Measurements from ENCODE around the gene SLC22A7. TPM values are rescaled to one million over a fixed set of nuclear protein-coding genes. Genes with fewer than 3 reads are reported as not detected.

Gene SLC22A7
- total RNA-seq, 3 donors from 2014 or later (not counting 1 experiment from before 2014, with no cell fraction given), result not detected

DNA sequence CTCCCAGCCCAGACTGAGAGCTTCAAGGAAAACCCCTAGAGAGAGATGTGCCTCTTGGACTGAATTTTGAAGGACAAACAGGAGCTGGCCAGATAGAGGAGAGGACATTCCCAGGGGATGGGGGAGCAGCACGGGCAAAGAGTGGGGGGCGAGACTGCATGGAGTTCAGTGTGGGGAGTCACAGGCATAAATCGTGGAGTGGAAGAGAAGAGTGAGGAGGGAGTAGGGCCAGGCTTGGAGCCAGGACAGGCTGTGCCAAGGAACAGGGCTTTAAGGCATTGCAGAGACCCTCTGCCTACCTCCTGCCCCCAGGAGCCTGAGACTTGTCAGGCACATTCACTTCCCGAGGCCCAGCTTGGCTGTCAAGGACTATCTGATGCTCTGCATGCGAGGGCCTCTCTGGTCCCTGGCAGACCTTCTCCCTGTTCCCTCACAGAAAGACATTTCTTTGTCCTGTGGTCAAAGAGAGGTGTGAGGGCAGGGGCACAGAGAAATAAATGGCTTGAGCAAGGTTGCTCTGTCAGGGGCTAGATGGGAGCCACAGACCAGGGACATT lies 5.2 kb upstream of the SLC22A7 start:
- H3K27ac ChIP-seq (ENCODE audit: low read length), result no peak overlapping the region
- Mint-ChIP-seq H3K27me3 (ENCODE audit: low read depth in 2 of 2) (peaks cover 0 to 9% of the 10 kb centered on the region in 2 donors), H3K27ac (no peak overlapping the region), H3K9me3 (no peaks in the 10 kb centered on the region), H3K4me1 (no peaks in the 10 kb centered on the region), H3K4me3 (no peak overlapping the region), H3K36me3 (no peaks in the 10 kb centered on the region)
- no peaks in the 10 kb centered on the region for H3K36me3 ChIP-seq (ENCODE audit: control insufficient read depth, insufficient read depth, low read length)
- H3K4me1 ChIP-seq (ENCODE audit: control insufficient read depth, insufficient read depth, low read length), result no peaks in the 10 kb centered on the region
- DNase-seq, result no peak
- peaks cover 3% of the 10 kb centered on the region for H3K27me3 ChIP-seq (ENCODE audit: control insufficient read depth, insufficient read depth, low read length)
- no peaks in the 10 kb centered on the region for H3K9me3 ChIP-seq (ENCODE audit: control insufficient read depth, insufficient read depth, low read length)
- no peak overlapping the region for H3K4me3 ChIP-seq (ENCODE audit: low read length)
- intact Hi-C loops (cut with micrococcal nuclease), result no loop called here
- no peak for ATAC-seq
- WGBS (ENCODE audit: insufficient coverage), result 90% methylated on average over 5 of the region's 5 CpGs
- TF ChIP-seq, protein P1, sequence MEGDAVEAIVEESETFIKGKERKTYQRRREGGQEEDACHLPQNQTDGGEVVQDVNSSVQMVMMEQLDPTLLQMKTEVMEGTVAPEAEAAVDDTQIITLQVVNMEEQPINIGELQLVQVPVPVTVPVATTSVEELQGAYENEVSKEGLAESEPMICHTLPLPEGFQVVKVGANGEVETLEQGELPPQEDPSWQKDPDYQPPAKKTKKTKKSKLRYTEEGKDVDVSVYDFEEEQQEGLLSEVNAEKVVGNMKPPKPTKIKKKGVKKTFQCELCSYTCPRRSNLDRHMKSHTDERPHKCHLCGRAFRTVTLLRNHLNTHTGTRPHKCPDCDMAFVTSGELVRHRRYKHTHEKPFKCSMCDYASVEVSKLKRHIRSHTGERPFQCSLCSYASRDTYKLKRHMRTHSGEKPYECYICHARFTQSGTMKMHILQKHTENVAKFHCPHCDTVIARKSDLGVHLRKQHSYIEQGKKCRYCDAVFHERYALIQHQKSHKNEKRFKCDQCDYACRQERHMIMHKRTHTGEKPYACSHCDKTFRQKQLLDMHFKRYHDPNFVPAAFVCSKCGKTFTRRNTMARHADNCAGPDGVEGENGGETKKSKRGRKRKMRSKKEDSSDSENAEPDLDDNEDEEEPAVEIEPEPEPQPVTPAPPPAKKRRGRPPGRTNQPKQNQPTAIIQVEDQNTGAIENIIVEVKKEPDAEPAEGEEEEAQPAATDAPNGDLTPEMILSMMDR (IDR thresholded peaks at IDR 0.05), result no peak

DNA sequence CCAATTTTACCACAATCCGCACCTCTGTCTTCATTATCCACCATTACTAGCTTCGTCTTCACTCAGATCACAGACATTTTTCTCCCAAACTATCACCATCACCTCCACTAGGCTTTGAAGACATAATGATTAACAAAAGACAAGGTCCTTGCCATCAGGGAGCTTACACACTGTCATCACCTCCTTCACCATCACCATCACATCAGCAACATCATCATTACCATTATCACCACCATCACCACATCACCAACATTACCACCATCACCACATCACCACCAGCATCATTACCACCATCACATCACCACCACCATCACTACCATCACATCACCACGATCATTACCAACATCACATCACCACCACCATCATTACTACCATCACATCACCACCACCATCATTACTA lies 4.4 kb upstream of the SLC22A7 start:
- intact Hi-C loops (cut with micrococcal nuclease), result no loop called here
- ATAC-seq (no peak), DNase-seq (no peak)
- peaks cover 0 to 7% of the 10 kb centered on the region in 2 donors for H3K27me3 Mint-ChIP-seq (ENCODE audit: low read depth in 2 of 2)
- no peak overlapping the region for H3K4me3 Mint-ChIP-seq
- H3K4me3 ChIP-seq (ENCODE audit: low read length), result no peak overlapping the region
- H3K27ac ChIP-seq (ENCODE audit: low read length), result no peak overlapping the region
- H3K4me1 ChIP-seq (ENCODE audit: control insufficient read depth, insufficient read depth, low read length), result no peaks in the 10 kb centered on the region
- H3K4me1 Mint-ChIP-seq, result no peaks in the 10 kb centered on the region
- peaks cover 3% of the 10 kb centered on the region for H3K27me3 ChIP-seq (ENCODE audit: control insufficient read depth, insufficient read depth, low read length)
- no peaks in the 10 kb centered on the region for H3K9me3 Mint-ChIP-seq
- no peaks in the 10 kb centered on the region for H3K9me3 ChIP-seq (ENCODE audit: control insufficient read depth, insufficient read depth, low read length)
- TF ChIP-seq, protein P1 (IDR thresholded peaks at IDR 0.05), result no peak
- no peaks in the 10 kb centered on the region for H3K36me3 ChIP-seq (ENCODE audit: control insufficient read depth, insufficient read depth, low read length)
- no peak overlapping the region for H3K27ac Mint-ChIP-seq
- WGBS (ENCODE audit: insufficient coverage), result 90% methylated on average over 3 of the region's 3 CpGs
- no peaks in the 10 kb centered on the region for H3K36me3 Mint-ChIP-seq

DNA sequence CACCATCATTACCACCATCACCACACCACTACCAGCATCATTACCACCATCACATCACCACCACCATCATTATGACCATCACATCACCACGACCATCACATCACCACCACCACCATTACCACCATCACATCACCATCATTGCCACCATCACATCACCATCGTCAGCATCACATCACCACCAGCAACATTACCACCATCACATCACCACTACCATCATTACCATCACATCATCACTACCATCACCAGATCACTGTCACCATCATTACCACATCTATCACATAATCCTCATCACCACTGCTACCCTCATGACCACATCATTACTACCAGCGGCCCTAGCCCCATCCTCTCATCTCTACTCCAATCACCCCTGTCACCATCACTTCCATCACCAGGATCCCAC lies 3.5 kb upstream of the SLC22A7 start:
- Histone ChIP-seq H3K36me3 (ENCODE audit: control insufficient read depth, insufficient read depth, low read length) (no peaks in the 10 kb centered on the region), H3K9me3 (ENCODE audit: control insufficient read depth, insufficient read depth, low read length) (no peaks in the 10 kb centered on the region), H3K4me3 (ENCODE audit: low read length) (no peak overlapping the region), H3K27ac (ENCODE audit: low read length) (no peak overlapping the region), H3K27me3 (ENCODE audit: control insufficient read depth, insufficient read depth, low read length) (peaks cover 3% of the 10 kb centered on the region), H3K4me1 (ENCODE audit: control insufficient read depth, insufficient read depth, low read length) (no peaks in the 10 kb centered on the region)
- ATAC-seq (no peak), DNase-seq (no peak)
- TF ChIP-seq, protein P1 (IDR thresholded peaks at IDR 0.05), result no peak
- Mint-ChIP-seq H3K4me1 (no peaks in the 10 kb centered on the region), H3K4me3 (no peak overlapping the region), H3K9me3 (no peaks in the 10 kb centered on the region), H3K36me3 (no peaks in the 10 kb centered on the region), H3K27ac (no peak overlapping the region), H3K27me3 (ENCODE audit: low read depth in 2 of 2) (peaks cover 0 to 7% of the 10 kb centered on the region in 2 donors)
- intact Hi-C loops (cut with micrococcal nuclease), result no loop called here
- WGBS (ENCODE audit: insufficient coverage), result 77% methylated on average over 3 of the region's 3 CpGs

DNA sequence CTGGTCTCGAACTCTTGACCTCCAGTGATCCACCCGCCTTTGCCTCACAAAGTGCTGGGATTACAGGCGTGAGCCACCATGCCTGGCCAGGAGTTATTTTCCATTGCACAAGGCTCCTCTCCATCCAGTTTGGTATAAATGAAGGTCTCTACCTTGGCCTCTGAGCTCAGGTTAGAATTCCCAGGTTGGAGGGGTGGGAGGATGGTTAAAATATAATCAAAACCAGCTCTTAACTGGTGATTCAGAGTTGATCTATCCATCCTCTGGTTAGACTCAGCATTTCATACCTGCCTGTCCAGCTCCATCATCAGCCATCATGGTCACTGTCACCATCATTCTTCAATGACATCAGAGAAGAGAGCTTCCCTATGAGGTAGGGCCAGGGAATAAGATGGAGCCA lies 2.6 kb upstream of the SLC22A7 start:
- TF ChIP-seq, protein P1 (IDR thresholded peaks at IDR 0.05), result no peak
- DNase-seq (no peak), ATAC-seq (no peak)
- H3K4me3 ChIP-seq (ENCODE audit: low read length), result no peak overlapping the region
- H3K36me3 Mint-ChIP-seq, result no peaks in the 10 kb centered on the region
- peaks cover 3% of the 10 kb centered on the region for H3K27me3 ChIP-seq (ENCODE audit: control insufficient read depth, insufficient read depth, low read length)
- H3K4me1 ChIP-seq (ENCODE audit: control insufficient read depth, insufficient read depth, low read length), result no peaks in the 10 kb centered on the region
- H3K27me3 Mint-ChIP-seq (ENCODE audit: low read depth in 2 of 2), result peaks cover 0 to 6% of the 10 kb centered on the region in 2 donors
- H3K9me3 Mint-ChIP-seq, result no peaks in the 10 kb centered on the region
- no peaks in the 10 kb centered on the region for H3K9me3 ChIP-seq (ENCODE audit: control insufficient read depth, insufficient read depth, low read length)
- 88% methylated on average over 3 of the region's 3 CpGs for WGBS (ENCODE audit: insufficient coverage)
- H3K4me1 Mint-ChIP-seq, result no peaks in the 10 kb centered on the region
- no peak overlapping the region for H3K27ac Mint-ChIP-seq
- H3K36me3 ChIP-seq (ENCODE audit: control insufficient read depth, insufficient read depth, low read length), result no peaks in the 10 kb centered on the region
- intact Hi-C loops (cut with micrococcal nuclease), result no loop called here
- no peak overlapping the region for H3K4me3 Mint-ChIP-seq
- no peak overlapping the region for H3K27ac ChIP-seq (ENCODE audit: low read length)

Data from natural killer cell (primary cell).